K562 (cell line): ENCODE data around the gene DCUN1D3.

Experiments
- CHD2 ChIP-seq: IDR thresholded peaks from 2 replicates; pipeline ENCODE4 v1.6.1; 2011; ENCODE audit warnings: low read depth, low read length
- CTCF ChIP-seq, 3 experiments: IDR thresholded peaks in 2 of 3; conservative IDR thresholded peaks in 1 of 3; 2 replicates each; pipeline ENCODE4 v1.5.1; 2011 to 2012; ENCODE audit warnings: low read length in 3 of 3, mild to moderate bottlenecking in 3 of 3, control low read depth in 2 of 3, improper control_type of control experiment in 1 of 3, inconsistent platforms in 1 of 3, low read depth in 1 of 3, mixed read lengths in 1 of 3, moderate library complexity in 1 of 3; ENCODE audit not compliant: insufficient read depth in 2 of 3
- ETV6 ChIP-seq, 3 experiments: fragments of 150-350 bp in 1 of 3; sonication (generic) in 1 of 3; formaldehyde crosslinking in 1 of 3; IDR thresholded peaks; 2 replicates each; pipeline versions ENCODE4 v1.6.1 to v1.8.0; 2014 to 2022; ENCODE audit warnings: borderline replicate concordance in 2 of 3, low read depth in 2 of 3, antibody characterized with exemption in 1 of 3, low read length in 1 of 3, mild to moderate bottlenecking in 1 of 3, missing genetic modification reagents in 1 of 3
- FOXP4 ChIP-seq: sonication (generic); formaldehyde crosslinking; IDR thresholded peaks from 2 replicates; pipeline ENCODE4 v1.8.0; 2022; ENCODE audit warnings: mild to moderate bottlenecking, missing genetic modification reagents, borderline replicate concordance
- JUNB ChIP-seq: fragments of 450-650 bp; formaldehyde crosslinking; conservative IDR thresholded peaks from 2 replicates; pipeline ENCODE4 v1.4.0; 2020; ENCODE audit warnings: mild to moderate bottlenecking
- KAT8 ChIP-seq: fragments of 450-650 bp; IDR thresholded peaks from 2 replicates; pipeline ENCODE4 v1.6.1; 2016; ENCODE audit warnings: low read depth, mild to moderate bottlenecking
- REST ChIP-seq, 2 experiments: fragments of 450-650 bp; formaldehyde crosslinking in 1 of 2; IDR thresholded peaks; 2 replicates each; pipeline versions ENCODE4 v1.4.0 to v1.6.1; 2014 to 2020; ENCODE audit warnings: mild to moderate bottlenecking in 2 of 2, borderline replicate concordance in 1 of 2, low read depth in 1 of 2
- SNIP1 ChIP-seq: fragments of 450-650 bp; IDR thresholded peaks from 2 replicates; pipeline ENCODE4 v1.7.1; 2017; ENCODE audit warnings: low read depth, mild to moderate bottlenecking
- SP1 ChIP-seq: sonication (generic); formaldehyde crosslinking; IDR thresholded peaks from 2 replicates; pipeline ENCODE4 v1.8.1; 2022; ENCODE audit warnings: mild to moderate bottlenecking, missing genetic modification reagents
- ZBTB33 ChIP-seq: sonication (generic); formaldehyde crosslinking; IDR thresholded peaks from 2 replicates; pipeline ENCODE4 v1.8.1; 2023; ENCODE audit warnings: mild to moderate bottlenecking, missing genetic modification reagents
- ZNF143 ChIP-seq: sonication (generic); formaldehyde crosslinking; IDR thresholded peaks from 2 replicates; pipeline ENCODE4 v1.9.0; 2022; ENCODE audit warnings: mild to moderate bottlenecking, missing genetic modification reagents
- ZNF165 ChIP-seq: fragments of 250-450 bp; sonication (Bioruptor Pico); IDR thresholded peaks from 2 replicates; pipeline ENCODE4 v1.4.0; 2020; ENCODE audit warnings: borderline replicate concordance

- TF ChIP-seq CTCF (IDR thresholded peaks at IDR 0.05 in 2 of 3, conservative IDR thresholded peaks at IDR 0.05 in 1 of 3; ENCODE audit: insufficient read depth in 2 of 3, low read depth in 1 of 3, low read length in 3 of 3) (no peak), JUNB (CRISPR knock-in tag) (no peak), SNIP1 (no peak), REST (IDR thresholded peaks at IDR 0.05; ENCODE audit: borderline replicate concordance) (no peak), REST (CRISPR knock-in tag; IDR thresholded peaks at IDR 0.05; ENCODE audit: low read depth) (no peak), CHD2 (no peak), ZNF143 (CRISPR knock-in tag) (no peak), KAT8 (no peak), ZNF165 (CRISPR knock-in tag) (no peak), ETV6 (IDR thresholded peaks at IDR 0.05; ENCODE audit: borderline replicate concordance in 1 of 2, low read depth in 2 of 2, low read length in 1 of 2) (no peak), ETV6 (CRISPR knock-in tag; IDR thresholded peaks at IDR 0.05; ENCODE audit: borderline replicate concordance) (no peak), SP1 (CRISPR knock-in tag) (no peak), FOXP4 (CRISPR knock-in tag) (no peak), ZBTB33 (CRISPR knock-in tag) (no peak)
Observed at GRCh38 chr16:20883554-20884239, 16.5 kb downstream of the DCUN1D3 start.
